T47D (cell line): Measurements from ENCODE around the gene AQP1.

ENCODE experiments used
- DNase-seq, 2 experiments: peaks; one replicate each; pipeline versions ENCODE4 v3.0.0 to v3.0.0-alpha.2; 2011 to 2012; ENCODE audit warnings: low read depth in 1 of 2, low spot score in 1 of 2
- JUND ChIP-seq: IDR thresholded peaks from 2 replicates; pipeline ENCODE4 v1.6.1; 2012; ENCODE audit warnings: low read depth
- in situ Hi-C: cut with HindIII; loops from 2 replicates; pipeline ENCODE4 v1.10.0; 2016; ENCODE audit warnings: low sequenced_read_pairs, low pct_unique_long_range_greater_than_20kb

The AQP1 gene

GRCh38 chr7:30874656-30875302 is 36.9 kb upstream of the AQP1 start:
- no peak for TF ChIP-seq JUND
- no peak for DNase-seq
- in situ Hi-C loops, result no loop called here

- no peak for TF ChIP-seq JUND
- no peak for DNase-seq
- in situ Hi-C loops, result no loop called here
These were observed 34.5 kb upstream of the AQP1 start for GRCh38 chr7:30877015-30877769.

- in situ Hi-C loops, result no loop called here
- no peak for TF ChIP-seq JUND
- no peak for DNase-seq
These were observed 33.7 kb upstream of the AQP1 start for GRCh38 chr7:30877993-30878392.

- no peak for DNase-seq
- no peak for TF ChIP-seq JUND
- in situ Hi-C loops, result no loop called here
These were observed 32.2 kb upstream of the AQP1 start for GRCh38 chr7:30879139-30880124.

GRCh38 chr7:30880125-30880720 is 31.4 kb upstream of the AQP1 start:
- no peak for TF ChIP-seq JUND
- DNase-seq, result no peak
- in situ Hi-C loops, result no loop called here

- in situ Hi-C loops, result no loop called here
- peak in 1 of 2 experiments; percentile 43 for DNase-seq
- TF ChIP-seq JUND, result no peak
These were observed 30.7 kb upstream of the AQP1 start for GRCh38 chr7:30880941-30881340.

- no peak for DNase-seq
- in situ Hi-C loops, result no loop called here
- TF ChIP-seq JUND, result no peak
These were observed 30.2 kb upstream of the AQP1 start for GRCh38 chr7:30881448-30881847.

- no peak for TF ChIP-seq JUND
- in situ Hi-C loops, result no loop called here
- DNase-seq, result no peak
These were observed 26.8 kb upstream of the AQP1 start for GRCh38 chr7:30884881-30885280.

- in situ Hi-C loops, result no loop called here
- no peak for DNase-seq
- no peak for TF ChIP-seq JUND
These were observed 25.0 kb upstream of the AQP1 start for GRCh38 chr7:30886608-30887011.

- in situ Hi-C loops, result no loop called here
- peak in 1 of 2 experiments; percentile 30 for DNase-seq
- no peak for TF ChIP-seq JUND
These were observed 24.2 kb upstream of the AQP1 start for GRCh38 chr7:30887464-30887872.

- in situ Hi-C loops, result no loop called here
- no peak for TF ChIP-seq JUND
- DNase-seq, result no peak
These were observed 22.9 kb upstream of the AQP1 start for GRCh38 chr7:30888747-30889146.

- TF ChIP-seq JUND, result no peak
- no peak for DNase-seq
- in situ Hi-C loops, result no loop called here
These were observed 21.4 kb upstream of the AQP1 start for GRCh38 chr7:30890226-30890625.
